K562 (cell line): ENCODE measurements around the gene IKZF4. TPM values are rescaled to one million over a fixed set of nuclear protein-coding genes. Genes with fewer than 3 reads are reported as not detected.
A peak's percentile ranks its signal among the peaks of the same experiment; 100 is the strongest.

Experiments
- ATAC-seq: fragments of 200-7000 bp; cut with Tn5 transposase; 3 replicates; pipeline ENCODE4 v1.9.1; 2020; ENCODE audit warnings: moderate library complexity
- BruUV-seq: library from RNA; stranded (reverse); fragments of 400-500 nt; replicated peaks from 2 replicates; lab custom pipeline; 2021; lab: Mats Ljungman, UMichigan
- CTCF ChIA-PET: fragments of 300-600 bp; formaldehyde crosslinking; extraction: SDS; loops from one replicate; lab custom pipeline; 2021; ENCODE audit warnings: low intra/inter-chr PET ratio; lab: Yijun Ruan, JAX
- POLR2A ChIA-PET: fragments of 300-600, 350-650 bp; sonication (Branson Sonifier 250); formaldehyde crosslinking; extraction: SDS; loops from one replicate; lab custom pipeline; 2021; ENCODE audit warnings: antibody characterized with exemption, inconsistent platforms; lab: Yijun Ruan, JAX
- DNase-seq, 4 experiments: peaks; one replicate each; pipeline versions ENCODE4 v3.0.0 to v3.0.0-alpha.2; 2011 to 2018; ENCODE audit warnings: low spot score in 3 of 4, mixed read lengths in 3 of 4; ENCODE audit errors: extremely low read depth in 1 of 4
- FAIRE-seq: peaks from 2 replicates; lab custom pipeline; 2011; peaks lifted over from hg19 to GRCh38; lab: Jason Lieb, UNC
- H2AFZ ChIP-seq: 2 replicates; pipeline ENCODE4 v1.6.0; 2011; ENCODE audit warnings: low read depth, low read length, control low read depth, inconsistent platforms
- H3K27ac ChIP-seq: fragments of 200-600 bp; 3 replicates; pipeline ENCODE4 v1.8.0; 2011; ENCODE audit warnings: low read depth, mild to moderate bottlenecking, control low read depth, inconsistent platforms, low read length, moderate library complexity, mixed read lengths; ENCODE audit errors: extremely low read depth
- H3K27me3 ChIP-seq, 2 experiments: fragments of 300-600 bp in 1 of 2; 2 replicates in 1 of 2; 3 replicates in 1 of 2; pipeline versions ENCODE4 v1.6.0 to v1.8.0; 2011; ENCODE audit warnings: inconsistent platforms in 2 of 2, low read length in 2 of 2, mild to moderate bottlenecking in 1 of 2, mixed read lengths in 1 of 2, moderate library complexity in 1 of 2; ENCODE audit not compliant: control insufficient read depth in 2 of 2, insufficient read depth in 2 of 2
- H3K36me3 ChIP-seq: fragments of 300-600 bp; 3 replicates; pipeline ENCODE4 v1.8.0; 2011; ENCODE audit warnings: mild to moderate bottlenecking, low read length, inconsistent platforms; ENCODE audit not compliant: control insufficient read depth, insufficient read depth
- H3K4me1 ChIP-seq, 2 experiments: fragments of 200-600 bp in 1 of 2; replicated peaks in 1 of 2; 2 replicates in 1 of 2; 3 replicates in 1 of 2; pipeline versions ENCODE4 v1.5.1 to v1.8.0; 2011; ENCODE audit warnings: inconsistent platforms in 2 of 2, low read length in 2 of 2, mild to moderate bottlenecking in 1 of 2, mixed read lengths in 1 of 2, moderate library complexity in 1 of 2; ENCODE audit not compliant: control insufficient read depth in 2 of 2, insufficient read depth in 2 of 2
- H3K4me2 ChIP-seq: 2 replicates; pipeline ENCODE4 v1.6.1; 2011; ENCODE audit warnings: low read length, control low read depth, inconsistent platforms, mixed read lengths; ENCODE audit not compliant: insufficient read depth
- H3K4me3 ChIP-seq: fragments of 200-600 bp; sonication (generic), shearing (Covaris generic); 2 replicates; pipeline ENCODE4 v1.5.1; 2016; ENCODE audit warnings: control low read depth, inconsistent platforms
- H3K79me2 ChIP-seq: fragments of 200-600 bp; 3 replicates; pipeline ENCODE4 v1.8.0; 2011; ENCODE audit warnings: low read length, inconsistent platforms; ENCODE audit not compliant: control insufficient read depth, insufficient read depth
- H3K9ac ChIP-seq, 2 experiments: 2 replicates each; pipeline versions ENCODE4 v1.6.0 to v1.6.1; 2011; ENCODE audit warnings: low read depth in 2 of 2, low read length in 2 of 2, control low read depth in 1 of 2, inconsistent platforms in 1 of 2, mild to moderate bottlenecking in 1 of 2, mixed read lengths in 1 of 2; ENCODE audit not compliant: insufficient read depth in 1 of 2
- H3K9me1 ChIP-seq: one replicate; pipeline ENCODE4 v1.6.0; 2011; ENCODE audit warnings: inconsistent platforms, mild to moderate bottlenecking, low read length, moderate library complexity; ENCODE audit not compliant: control insufficient read depth, insufficient read depth
- H3K9me3 ChIP-seq: replicated peaks from 2 replicates; pipeline ENCODE4 v1.5.1; 2011; ENCODE audit warnings: low read depth, low read length, inconsistent platforms; ENCODE audit not compliant: control insufficient read depth, insufficient read depth
- H4K20me1 ChIP-seq: replicated peaks from 2 replicates; pipeline ENCODE4 v1.6.1; 2011; ENCODE audit warnings: low read length, inconsistent platforms, mixed read lengths; ENCODE audit not compliant: control insufficient read depth, insufficient read depth
- JUNB ChIP-seq: fragments of 450-650 bp; formaldehyde crosslinking; conservative IDR thresholded peaks from 2 replicates; pipeline ENCODE4 v1.4.0; 2020; ENCODE audit warnings: mild to moderate bottlenecking
- KDM4B ChIP-seq, 2 experiments: fragments of 450-650 bp in 1 of 2; sonication (generic) in 1 of 2; IDR thresholded peaks; 2 replicates each; pipeline ENCODE4 v1.6.1; 2016 to 2017; ENCODE audit warnings: borderline replicate concordance in 2 of 2, antibody characterized with exemption in 1 of 2, low read depth in 1 of 2, mild to moderate bottlenecking in 1 of 2
- MAFF ChIP-seq: IDR thresholded peaks from 2 replicates; pipeline ENCODE4 v1.6.1; 2012; ENCODE audit warnings: low read length, improper control_type of control experiment
- MAFG ChIP-seq: fragments of 450-650 bp; conservative IDR thresholded peaks from 2 replicates; pipeline ENCODE4 v1.6.1; 2016; ENCODE audit warnings: missing genetic modification characterization, missing compliant biosample characterization
- NCOA1 ChIP-seq: fragments of 450-650 bp; IDR thresholded peaks from 2 replicates; pipeline ENCODE4 v1.6.1; 2016; ENCODE audit warnings: low read depth
- RB1 ChIP-seq: fragments of 450-650 bp; IDR thresholded peaks from 2 replicates; pipeline ENCODE4 v1.6.1; 2017; ENCODE audit warnings: low read depth, mild to moderate bottlenecking
- RBM17 ChIP-seq: fragments of 200-400 bp; formaldehyde crosslinking; IDR thresholded peaks from 2 replicates; pipeline ENCODE4 v1.6.1; 2017; ENCODE audit warnings: low read depth, mild to moderate bottlenecking, low read length, borderline replicate concordance
- RBM34 ChIP-seq: fragments of 200-400 bp; formaldehyde crosslinking; IDR thresholded peaks from 2 replicates; pipeline ENCODE4 v1.6.1; 2018; ENCODE audit warnings: low read length, borderline replicate concordance; ENCODE audit not compliant: insufficient read depth
- SMARCC2 ChIP-seq: fragments of 450-650 bp; IDR thresholded peaks from 2 replicates; pipeline ENCODE4 v1.6.1; 2017; ENCODE audit warnings: antibody characterized with exemption, moderate library complexity, mild to moderate bottlenecking, low read depth
- TCF15 ChIP-seq: fragments of 250-450 bp; sonication (Bioruptor Pico); IDR thresholded peaks from 2 replicates; pipeline ENCODE4 v1.8.0; 2022; ENCODE audit warnings: moderate library complexity, mild to moderate bottlenecking, inconsistent platforms
- TSC22D4 ChIP-seq: fragments of 450-650 bp; IDR thresholded peaks from 2 replicates; pipeline ENCODE4 v1.6.1; 2016; ENCODE audit warnings: missing genetic modification characterization, missing biosample characterization, control low read depth
- ZNF134 ChIP-seq: fragments of 250-450 bp; sonication (Bioruptor Pico); conservative IDR thresholded peaks from 2 replicates; pipeline ENCODE4 v1.4.0; 2020
- ZNF174 ChIP-seq: fragments of 250-450 bp; sonication (Bioruptor Pico); IDR thresholded peaks from 2 replicates; pipeline ENCODE4 v1.4.0; 2020; ENCODE audit warnings: mild to moderate bottlenecking
- ZNF316 ChIP-seq: fragments of 450-650 bp; IDR thresholded peaks from 2 replicates; pipeline ENCODE4 v1.6.1; 2016
- ZNF384 ChIP-seq: IDR thresholded peaks from 2 replicates; pipeline ENCODE4 v1.6.1; 2012; ENCODE audit warnings: low read depth, low read length, improper control_type of control experiment
- ZNF644 ChIP-seq: fragments of 200-800 bp; sonication (Bioruptor generic); IDR thresholded peaks from 2 replicates; pipeline ENCODE4 v1.6.1; 2016; ENCODE audit warnings: low read depth, missing genetic modification characterization, missing compliant biosample characterization
- ZNF764 ChIP-seq: fragments of 250-450 bp; sonication (Bioruptor Pico); IDR thresholded peaks from 2 replicates; pipeline ENCODE4 v1.4.0; 2020; ENCODE audit warnings: low read depth, mild to moderate bottlenecking, moderate library complexity
- ZNF830 ChIP-seq: fragments of 250-450 bp; sonication (Bioruptor Pico); IDR thresholded peaks from 2 replicates; pipeline ENCODE4 v1.5.0; 2021; ENCODE audit warnings: mild to moderate bottlenecking
- WGBS: fragments of 100-300 bp; shearing (Covaris generic); methylation state at CpG from one replicate; pipeline ENCODE4 v1.1.6; 2016; ENCODE audit warnings: low coverage, mixed read lengths; ENCODE audit not compliant: insufficient coverage; ENCODE audit errors: missing lambda C conversion rate; 5-methylcytosine and 5-hydroxymethylcytosine counted together
- in situ Hi-C: fragments of 300-500 bp; cut with MboI; formaldehyde crosslinking; loops from 4 replicates; pipeline ENCODE4 v1.15.0; 2018; ENCODE audit warnings: inconsistent platforms, mixed read lengths
- intact Hi-C: fragments of 100-400 bp; cut with micrococcal nuclease; formaldehyde crosslinking; loops from 2 replicates; pipeline ENCODE4 v1.14.2; 2022
- polyA plus RNA-seq, 8 experiments: library from polyadenylated mRNA; depleted of rRNA in 4 of 8; stranded (reverse) in 5 of 8; unstranded in 3 of 8; fragments of >200 nt; fragmentation: Nextera tagmentation in 2 of 8; fragmentation: Illumina TruSeq in 1 of 8; extraction: Ambion mirVana in 2 of 8; extraction: Trizol in 1 of 8; gene quantifications; 2 replicates each; pipeline versions ENCODE4 v1.2.1 to v1.2.3, GENCODE V29; 2011 to 2014; ENCODE audit warnings: inconsistent platforms in 1 of 8, missing spikeins in 1 of 8
- total RNA-seq, 7 experiments: library from RNA; depleted of rRNA in 6 of 7; stranded (reverse); fragments of >200 nt in 6 of 7; fragmentation: Illumina TruSeq in 2 of 7; extraction: Trizol in 2 of 7; gene quantifications; 2 replicates each; pipeline versions ENCODE4 v1.2.1 to v1.2.3, GENCODE V29; 2011 to 2021; ENCODE audit warnings: low replicate concordance in 1 of 7
- TF ChIP-seq, protein P1 (sequence below), 2 experiments: IDR thresholded peaks; 2 replicates each; pipeline ENCODE4 v1.6.1; 2011; ENCODE audit warnings: borderline replicate concordance in 1 of 2, control low read depth in 1 of 2, low read depth in 1 of 2, low read length in 1 of 2, mild to moderate bottlenecking in 1 of 2, mixed read lengths in 1 of 2, moderate library complexity in 1 of 2; ENCODE audit not compliant: insufficient read depth in 1 of 2, insufficient read length in 1 of 2, poor library complexity in 1 of 2, severe bottlenecking in 1 of 2; ENCODE audit errors: extremely low read depth in 1 of 2
- TF ChIP-seq, protein P2 (sequence below): fragments of 450-650 bp; IDR thresholded peaks from 2 replicates; pipeline ENCODE4 v1.7.1; 2018; ENCODE audit warnings: mild to moderate bottlenecking, low read depth; ENCODE audit not compliant: partially characterized antibody

IKZF4 gene
- total and polyA plus RNA-seq, 9 of the 15 experiments (the other 6 are each of a cell fraction or from before 2014, with no cell fraction given): 1.9 to 16.3 (median 3.6) TPM

DNA sequence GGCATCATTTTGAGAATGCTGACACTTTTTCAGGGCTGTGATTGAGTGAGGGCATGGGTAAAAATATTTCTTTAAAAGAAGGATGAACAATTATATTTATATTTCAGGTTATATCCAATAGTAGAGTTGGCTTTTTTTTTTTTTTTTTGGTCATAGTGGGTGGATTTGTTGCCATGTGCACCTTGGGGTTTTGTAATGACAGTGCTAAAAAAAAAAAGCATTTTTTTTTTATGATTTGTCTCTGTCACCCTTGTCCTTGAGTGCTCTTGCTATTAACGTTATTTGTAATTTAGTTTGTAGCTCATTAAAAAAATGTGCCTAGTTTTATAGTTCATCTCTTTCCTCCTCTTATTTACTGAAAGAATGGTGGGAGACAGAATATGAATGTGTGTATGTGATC is 48.4 kb upstream of the IKZF4 start:
- Histone ChIP-seq H3K4me3 (peak overlapping the region; percentile 47), H3K4me1 (peaks cover 11 to 28% of the 10 kb centered on the region in 2 experiments), H3K27me3 (no peaks in the 10 kb centered on the region), H3K9me3 (no peaks in the 10 kb centered on the region), H3K79me2 (peaks cover 54% of the 10 kb centered on the region), H4K20me1 (no peaks in the 10 kb centered on the region; the same call in 1 of the 2 replicates), H3K27ac (peak overlapping the region; percentile 88), H3K4me2 (peak overlapping the region; percentile 99), H3K36me3 (peaks cover 58% of the 10 kb centered on the region), H3K9me1 (no peaks in the 10 kb centered on the region), H2AFZ (peak overlapping the region; percentile 61), H3K9ac (peak overlapping the region; percentile 81 to 86; a peak in 3 of 4 replicates)
- TF ChIP-seq JUNB (CRISPR knock-in tag): no peak
- no peak for TF ChIP-seq ZNF174 (CRISPR knock-in tag)
- no peak for TF ChIP-seq RB1
- TF ChIP-seq ZNF316: 0 out of 2 replicates have a peak, but pooled peaks have one; percentile 1
- TF ChIP-seq, protein P1, sequence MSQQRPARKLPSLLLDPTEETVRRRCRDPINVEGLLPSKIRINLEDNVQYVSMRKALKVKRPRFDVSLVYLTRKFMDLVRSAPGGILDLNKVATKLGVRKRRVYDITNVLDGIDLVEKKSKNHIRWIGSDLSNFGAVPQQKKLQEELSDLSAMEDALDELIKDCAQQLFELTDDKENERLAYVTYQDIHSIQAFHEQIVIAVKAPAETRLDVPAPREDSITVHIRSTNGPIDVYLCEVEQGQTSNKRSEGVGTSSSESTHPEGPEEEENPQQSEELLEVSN (IDR thresholded peaks at IDR 0.05; ENCODE audit: borderline replicate concordance in 1 of 2, extremely low read depth in 1 of 2, insufficient read depth in 1 of 2, insufficient read length in 1 of 2, low read depth in 1 of 2, low read length in 1 of 2, poor library complexity in 1 of 2, severe bottlenecking in 1 of 2): no peak
- 0 out of 2 replicates have a peak, but pooled peaks have one; percentile 7 for TF ChIP-seq MAFF
- no peak for TF ChIP-seq MAFG
- TF ChIP-seq, protein P2, sequence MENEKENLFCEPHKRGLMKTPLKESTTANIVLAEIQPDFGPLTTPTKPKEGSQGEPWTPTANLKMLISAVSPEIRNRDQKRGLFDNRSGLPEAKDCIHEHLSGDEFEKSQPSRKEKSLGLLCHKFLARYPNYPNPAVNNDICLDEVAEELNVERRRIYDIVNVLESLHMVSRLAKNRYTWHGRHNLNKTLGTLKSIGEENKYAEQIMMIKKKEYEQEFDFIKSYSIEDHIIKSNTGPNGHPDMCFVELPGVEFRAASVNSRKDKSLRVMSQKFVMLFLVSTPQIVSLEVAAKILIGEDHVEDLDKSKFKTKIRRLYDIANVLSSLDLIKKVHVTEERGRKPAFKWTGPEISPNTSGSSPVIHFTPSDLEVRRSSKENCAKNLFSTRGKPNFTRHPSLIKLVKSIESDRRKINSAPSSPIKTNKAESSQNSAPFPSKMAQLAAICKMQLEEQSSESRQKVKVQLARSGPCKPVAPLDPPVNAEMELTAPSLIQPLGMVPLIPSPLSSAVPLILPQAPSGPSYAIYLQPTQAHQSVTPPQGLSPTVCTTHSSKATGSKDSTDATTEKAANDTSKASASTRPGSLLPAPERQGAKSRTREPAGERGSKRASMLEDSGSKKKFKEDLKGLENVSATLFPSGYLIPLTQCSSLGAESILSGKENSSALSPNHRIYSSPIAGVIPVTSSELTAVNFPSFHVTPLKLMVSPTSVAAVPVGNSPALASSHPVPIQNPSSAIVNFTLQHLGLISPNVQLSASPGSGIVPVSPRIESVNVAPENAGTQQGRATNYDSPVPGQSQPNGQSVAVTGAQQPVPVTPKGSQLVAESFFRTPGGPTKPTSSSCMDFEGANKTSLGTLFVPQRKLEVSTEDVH: no peak
- TF ChIP-seq TSC22D4 (tag): no peak
- TF ChIP-seq ZNF764 (CRISPR knock-in tag): no peak
- TF ChIP-seq KDM4B (IDR thresholded peaks at IDR 0.05; ENCODE audit: borderline replicate concordance in 2 of 2, low read depth in 1 of 2): no peak
- TF ChIP-seq RBM34: no peak
- TF ChIP-seq RBM17: no peak
- no peak for TF ChIP-seq TCF15 (CRISPR knock-in tag)
- no peak for TF ChIP-seq SMARCC2
- TF ChIP-seq ZNF384: peak; percentile 73; the same call in 1 of the 2 replicates
- no peak for TF ChIP-seq ZNF830
- TF ChIP-seq NCOA1: no peak
- TF ChIP-seq ZNF644 (tag): no peak
- TF ChIP-seq ZNF134: no peak
- ChIA-PET CTCF (interaction anchor here (0.7 kb wide), 1 partner anchor 191 kb away, joined by 7 read pairs; no protein-coding TSS in a partner anchor), POLR2A (interaction anchor here (0.8 to 1.2 kb wide), 2 partner anchors 47 to 1717 kb away, joined by 3 read pairs; no protein-coding TSS in a partner anchor)
- WGBS: 25% methylated on average over 1 of the region's 1 CpG
- intact Hi-C loops: loop anchor here (2.0 to 5.0 kb wide), 2 partner anchors 45 to 48 kb away; partner anchors contain the start of genes IKZF4 and PYM1
- no peak for FAIRE-seq
- ATAC-seq: no peak
- BruUV-seq: no TSS peak
- in situ Hi-C loops: no loop called here
- DNase-seq: no peak
